T-helper 1 cell (primary cell): ENCODE results near the gene NKAIN2.

Experiments used
- DNase-seq, 5 donors: peaks; one replicate each; pipeline ENCODE4 v3.0.0-alpha.2; 2012 to 2020

Gene NKAIN2

GRCh38 chr6:124792386-124792785, 988.7 kb downstream of the NKAIN2 start:
- DNase-seq, result no peak

- DNase-seq, result no peak
Observed at GRCh38 chr6:124793398-124793797, 989.7 kb downstream of the NKAIN2 start.

- DNase-seq, result no peak
Observed at GRCh38 chr6:124795643-124796463, 992.2 kb downstream of the NKAIN2 start.

GRCh38 chr6:124796464-124796970, 992.9 kb downstream of the NKAIN2 start:
- no peak for DNase-seq

GRCh38 chr6:124797224-124797623, 993.6 kb downstream of the NKAIN2 start:
- no peak for DNase-seq

- DNase-seq, result no peak
Observed at GRCh38 chr6:124798942-124799496, 995.4 kb downstream of the NKAIN2 start.

GRCh38 chr6:124799638-124800037, 996.0 kb downstream of the NKAIN2 start:
- DNase-seq, result no peak

GRCh38 chr6:124800222-124800621, 996.6 kb downstream of the NKAIN2 start:
- no peak for DNase-seq

- no peak for DNase-seq
Observed at GRCh38 chr6:124812067-124812466, 1008.4 kb downstream of the NKAIN2 start.

GRCh38 chr6:124819346-124819745, 1015.7 kb downstream of the NKAIN2 start:
- no peak for DNase-seq

- DNase-seq, result no peak
Observed at GRCh38 chr6:124822204-124822613, 1018.5 kb downstream of the NKAIN2 start.

GRCh38 chr6:124822721-124823120, 1019.1 kb downstream of the NKAIN2 start:
- no peak for DNase-seq

- no peak for DNase-seq
Observed at GRCh38 chr6:124823240-124824111, 1019.8 kb downstream of the NKAIN2 start.

- DNase-seq, result no peak
Observed at GRCh38 chr6:124825564-124825963, 1021.9 kb downstream of the NKAIN2 start.

GRCh38 chr6:124829822-124830221, 1026.2 kb downstream of the NKAIN2 start:
- DNase-seq, result no peak

- DNase-seq, result no peak
Observed at GRCh38 chr6:124830506-124830905, 1026.8 kb downstream of the NKAIN2 start.

GRCh38 chr6:124854338-124854922, 1050.8 kb downstream of the NKAIN2 start:
- no peak for DNase-seq

GRCh38 chr6:124857746-124858145, 1054.1 kb downstream of the NKAIN2 start:
- DNase-seq, result no peak

- no peak for DNase-seq
Observed at GRCh38 chr6:124858564-124858963, 1054.9 kb downstream of the NKAIN2 start.

GRCh38 chr6:124859366-124859765, 1055.7 kb downstream of the NKAIN2 start:
- DNase-seq, result no peak

GRCh38 chr6:124866040-124866439, 1062.4 kb downstream of the NKAIN2 start:
- no peak for DNase-seq

GRCh38 chr6:124867121-124867520, 1063.5 kb downstream of the NKAIN2 start:
- no peak for DNase-seq

- DNase-seq, result no peak
Observed at GRCh38 chr6:124868481-124868880, 1064.8 kb downstream of the NKAIN2 start.
